Stimulated activated CD4-positive, alpha-beta T cell treated with anti-CD3 and anti-CD28 coated beads, Interleukin-1b, Interleukin-23, amount 100 ng/mL, for 1 hour (primary cell): ENCODE results near the gene LYPD4.

Source experiments
- DNase-seq, 2 donors: peaks; one replicate each; pipeline ENCODE4 v3.0.0-alpha.2; 2020; ENCODE audit warnings: low read depth in 2 of 2

LYPD4 gene

GRCh38 chr19:41872775-41873647, 28.5 kb upstream of the LYPD4 start:
- DNase-seq: no peak

- no peak for DNase-seq
Observed at GRCh38 chr19:41872384-41872774, 27.9 kb upstream of the LYPD4 start.

- DNase-seq: no peak
Observed at GRCh38 chr19:41871573-41872383, 27.3 kb upstream of the LYPD4 start.

- DNase-seq: no peak
Observed at GRCh38 chr19:41870401-41870873, 26.0 kb upstream of the LYPD4 start.

GRCh38 chr19:41869374-41869955, 25.0 kb upstream of the LYPD4 start:
- no peak for DNase-seq

GRCh38 chr19:41868989-41869300, 24.5 kb upstream of the LYPD4 start:
- DNase-seq: no peak

GRCh38 chr19:41868120-41868988, 23.9 kb upstream of the LYPD4 start:
- no peak for DNase-seq

GRCh38 chr19:41866284-41866683, 21.8 kb upstream of the LYPD4 start:
- DNase-seq: no peak

GRCh38 chr19:41864374-41864773, 19.9 kb upstream of the LYPD4 start:
- DNase-seq: no peak

- no peak for DNase-seq
Observed at GRCh38 chr19:41863209-41863931, 18.9 kb upstream of the LYPD4 start.

- DNase-seq: no peak
Observed at GRCh38 chr19:41862445-41862986, 18.0 kb upstream of the LYPD4 start.

GRCh38 chr19:41861846-41862245, 17.4 kb upstream of the LYPD4 start:
- no peak for DNase-seq

GRCh38 chr19:41861116-41861768, 16.8 kb upstream of the LYPD4 start:
- no peak for DNase-seq

GRCh38 chr19:41860419-41861115, 16.1 kb upstream of the LYPD4 start:
- no peak for DNase-seq

- peak; percentile 96 to 98 for DNase-seq
Observed at GRCh38 chr19:41859618-41860418, 15.3 kb upstream of the LYPD4 start, which contains the start of gene RPS19. TSS of gene RPS19 (plus strand) at chr19:41860255. CDS start at chr19:41860775, 520 bp downstream.

GRCh38 chr19:41859213-41859617, 14.7 kb upstream of the LYPD4 start:
- no peak for DNase-seq

GRCh38 chr19:41853768-41854167, 9.3 kb upstream of the LYPD4 start:
- no peak for DNase-seq

GRCh38 chr19:41853344-41853743, 8.9 kb upstream of the LYPD4 start:
- DNase-seq: no peak
